Bronchus fibroblast of lung (primary cell): ENCODE data around the gene FAHD2A. TPM values are rescaled to one million over a fixed set of nuclear protein-coding genes. Genes with fewer than 3 reads are reported as not detected.

Experiments used
- total RNA-seq: library from RNA; depleted of rRNA; stranded (reverse); fragments of >200 nt; gene quantifications from 2 replicates; pipeline ENCODE4 v1.2.3, GENCODE V29; 2015

The FAHD2A gene, protein sequence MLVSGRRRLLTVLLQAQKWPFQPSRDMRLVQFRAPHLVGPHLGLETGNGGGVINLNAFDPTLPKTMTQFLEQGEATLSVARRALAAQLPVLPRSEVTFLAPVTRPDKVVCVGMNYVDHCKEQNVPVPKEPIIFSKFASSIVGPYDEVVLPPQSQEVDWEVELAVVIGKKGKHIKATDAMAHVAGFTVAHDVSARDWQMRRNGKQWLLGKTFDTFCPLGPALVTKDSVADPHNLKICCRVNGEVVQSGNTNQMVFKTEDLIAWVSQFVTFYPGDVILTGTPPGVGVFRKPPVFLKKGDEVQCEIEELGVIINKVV
- 27.5 and 32.8 TPM in 2 replicates for total RNA-seq

DNA sequence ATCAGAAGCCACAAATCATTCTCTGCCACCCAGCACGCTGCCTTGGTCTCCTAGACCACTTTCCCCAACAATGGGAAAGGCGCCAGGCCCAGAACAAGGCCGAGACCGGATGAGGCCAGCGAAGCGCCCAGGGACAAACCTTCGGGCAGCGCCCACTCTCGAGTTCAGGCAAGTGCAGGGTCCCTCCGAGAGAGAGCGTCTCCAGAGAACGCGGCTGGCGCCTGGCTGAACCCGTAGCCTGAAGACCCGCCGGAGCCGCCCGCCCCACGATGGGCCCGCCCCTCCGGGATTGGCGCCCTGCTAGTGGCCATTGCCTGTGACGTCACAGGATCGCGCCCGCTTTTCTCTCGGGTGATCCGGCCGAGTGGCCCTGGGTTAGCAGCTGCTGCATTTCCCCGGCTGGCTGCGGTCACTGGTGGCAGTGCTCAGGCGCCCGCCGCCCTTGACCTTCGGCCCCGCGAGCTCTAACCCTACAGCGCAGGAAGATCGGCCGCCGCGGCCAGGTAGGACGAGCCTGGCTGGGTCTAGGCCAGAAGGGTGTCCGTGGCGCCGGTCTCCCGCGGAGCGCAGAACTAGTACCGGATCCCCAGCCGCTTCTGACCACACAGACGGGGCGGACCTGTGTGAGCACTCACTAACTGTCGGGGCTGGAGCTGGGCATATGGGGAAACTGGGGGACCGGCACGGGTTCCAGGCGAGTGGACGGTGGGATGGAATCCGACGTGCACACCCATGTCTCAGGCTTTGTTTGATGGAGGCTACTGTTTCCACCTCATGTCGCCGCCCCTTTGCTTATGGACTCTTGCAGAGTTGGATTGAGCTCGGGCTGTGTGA, at the start of gene FAHD2A:
FAHD2A (plus strand) TSS at position 339 of the 834 bp plus-strand sequence. CDS start 2,851 bp downstream, outside the sequence.

Other genes starting within 250 kb of the FAHD2A start
- gene ZNF514, start 242.9 kb upstream of the FAHD2A start, total RNA-seq: 4.6 and 5.5 TPM in 2 replicates
- gene ZNF2, start 236.9 kb upstream of the FAHD2A start, total RNA-seq: 2.5 and 2.7 TPM in 2 replicates
- gene ZNF892, start 195.2 kb upstream of the FAHD2A start, total RNA-seq: 2.2 and 2.8 TPM in 2 replicates
- gene PROM2, start 128.3 kb upstream of the FAHD2A start, total RNA-seq: 0.17 and 0.45 TPM in 2 replicates
- 2.0 and 2.5 TPM in 2 replicates for gene KCNIP3, start 105.4 kb upstream of the FAHD2A start, total RNA-seq
- gene TRIM43B, start 82.0 kb downstream of the FAHD2A start, total RNA-seq: not detected in 2 replicates
- not detected in 2 replicates for gene TRIM43, start 189.3 kb downstream of the FAHD2A start, total RNA-seq